ENCODE data around the gene TNFRSF4. TPM values are rescaled to one million over a fixed set of nuclear protein-coding genes. Genes with fewer than 3 reads are reported as not detected.

The TNFRSF4 gene
- total and polyA plus RNA-seq, 2 of the 8 experiments (the other 6 are each of a cell fraction or from before 2014, with no cell fraction given): 0.06 TPM; not detected in 1

DNA sequence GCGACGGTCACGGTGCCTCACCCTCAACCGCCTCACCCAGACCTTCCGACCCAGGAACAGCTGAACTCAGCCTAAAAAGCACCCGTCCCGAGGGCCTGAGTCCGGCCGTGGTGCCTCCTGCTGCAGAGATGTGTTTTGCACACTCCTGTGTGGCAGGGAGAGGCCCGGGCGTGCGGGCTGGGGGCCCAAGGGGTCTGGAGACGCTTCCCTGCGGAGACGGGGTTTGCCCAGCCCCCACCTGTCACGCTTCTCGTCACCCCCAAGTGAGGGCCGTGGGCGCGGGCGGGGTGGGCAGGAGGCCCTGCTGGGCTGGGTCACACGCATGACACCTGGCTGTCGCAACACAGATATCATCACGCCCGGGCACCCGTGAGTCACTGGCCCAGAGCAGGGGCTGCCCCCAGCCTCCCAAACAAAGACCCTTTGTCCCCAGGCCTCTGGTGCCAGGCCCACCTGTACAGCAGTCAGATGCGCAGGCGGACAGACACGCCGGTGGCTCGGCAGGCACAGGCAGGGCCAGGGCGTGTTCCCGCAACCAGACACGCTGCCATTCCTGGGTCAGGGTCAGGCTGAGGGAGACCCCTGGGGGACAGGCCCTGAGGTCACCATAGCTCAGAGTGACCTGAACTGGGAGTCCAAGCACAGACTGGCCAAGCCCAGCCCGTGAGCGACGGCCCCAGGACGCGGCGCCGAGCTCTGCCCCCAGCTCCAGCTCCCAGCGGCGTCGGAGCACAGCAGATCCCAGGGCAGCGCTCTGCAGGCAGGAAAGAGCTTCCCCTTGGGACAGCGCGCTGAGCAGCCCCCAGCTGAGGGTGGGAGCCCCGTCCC lies 24.1 kb upstream of the TNFRSF4 start (continued):
- TF ChIP-seq, protein P1, sequence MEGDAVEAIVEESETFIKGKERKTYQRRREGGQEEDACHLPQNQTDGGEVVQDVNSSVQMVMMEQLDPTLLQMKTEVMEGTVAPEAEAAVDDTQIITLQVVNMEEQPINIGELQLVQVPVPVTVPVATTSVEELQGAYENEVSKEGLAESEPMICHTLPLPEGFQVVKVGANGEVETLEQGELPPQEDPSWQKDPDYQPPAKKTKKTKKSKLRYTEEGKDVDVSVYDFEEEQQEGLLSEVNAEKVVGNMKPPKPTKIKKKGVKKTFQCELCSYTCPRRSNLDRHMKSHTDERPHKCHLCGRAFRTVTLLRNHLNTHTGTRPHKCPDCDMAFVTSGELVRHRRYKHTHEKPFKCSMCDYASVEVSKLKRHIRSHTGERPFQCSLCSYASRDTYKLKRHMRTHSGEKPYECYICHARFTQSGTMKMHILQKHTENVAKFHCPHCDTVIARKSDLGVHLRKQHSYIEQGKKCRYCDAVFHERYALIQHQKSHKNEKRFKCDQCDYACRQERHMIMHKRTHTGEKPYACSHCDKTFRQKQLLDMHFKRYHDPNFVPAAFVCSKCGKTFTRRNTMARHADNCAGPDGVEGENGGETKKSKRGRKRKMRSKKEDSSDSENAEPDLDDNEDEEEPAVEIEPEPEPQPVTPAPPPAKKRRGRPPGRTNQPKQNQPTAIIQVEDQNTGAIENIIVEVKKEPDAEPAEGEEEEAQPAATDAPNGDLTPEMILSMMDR (IDR thresholded peaks at IDR 0.05; ENCODE audit: control extremely low read depth in 1 of 3, insufficient read depth in 1 of 3, low read depth in 1 of 3, low read length in 3 of 3): no peak
- no peak for TF ChIP-seq TAF7 (optimal IDR thresholded peaks at IDR 0.05; ENCODE audit: borderline replicate concordance, low read depth, low read length)
- TF ChIP-seq TEAD4 (IDR thresholded peaks at IDR 0.05; ENCODE audit: low read depth, low read length): no peak
- TF ChIP-seq CEBPB (IDR thresholded peaks at IDR 0.05; ENCODE audit: low read depth, low read length): no peak
